Stomach (tissue), 4 donors: ENCODE data around the gene CABP2.

Experiments
- POLR2A ChIP-seq, 4 donors: fragments of 450-650 bp; IDR thresholded peaks; one replicate each; pipeline ENCODE4 v1.6.1; 2016; ENCODE audit warnings: antibody characterized with exemption in 4 of 4, control low read depth in 2 of 4, mild to moderate bottlenecking in 1 of 4, moderate library complexity in 1 of 4
- TF ChIP-seq, protein P1 (sequence below), 7 experiments: fragments of 450-650 bp in 4 of 7; fragments of 200-600 bp in 3 of 7; sonication (generic) in 3 of 7; IDR thresholded peaks; one replicate each; pipeline ENCODE4 v1.5.1; 2016 to 2019; ENCODE audit warnings: antibody characterized with exemption in 7 of 7, control low read depth in 2 of 7, mild to moderate bottlenecking in 1 of 7

DNA sequence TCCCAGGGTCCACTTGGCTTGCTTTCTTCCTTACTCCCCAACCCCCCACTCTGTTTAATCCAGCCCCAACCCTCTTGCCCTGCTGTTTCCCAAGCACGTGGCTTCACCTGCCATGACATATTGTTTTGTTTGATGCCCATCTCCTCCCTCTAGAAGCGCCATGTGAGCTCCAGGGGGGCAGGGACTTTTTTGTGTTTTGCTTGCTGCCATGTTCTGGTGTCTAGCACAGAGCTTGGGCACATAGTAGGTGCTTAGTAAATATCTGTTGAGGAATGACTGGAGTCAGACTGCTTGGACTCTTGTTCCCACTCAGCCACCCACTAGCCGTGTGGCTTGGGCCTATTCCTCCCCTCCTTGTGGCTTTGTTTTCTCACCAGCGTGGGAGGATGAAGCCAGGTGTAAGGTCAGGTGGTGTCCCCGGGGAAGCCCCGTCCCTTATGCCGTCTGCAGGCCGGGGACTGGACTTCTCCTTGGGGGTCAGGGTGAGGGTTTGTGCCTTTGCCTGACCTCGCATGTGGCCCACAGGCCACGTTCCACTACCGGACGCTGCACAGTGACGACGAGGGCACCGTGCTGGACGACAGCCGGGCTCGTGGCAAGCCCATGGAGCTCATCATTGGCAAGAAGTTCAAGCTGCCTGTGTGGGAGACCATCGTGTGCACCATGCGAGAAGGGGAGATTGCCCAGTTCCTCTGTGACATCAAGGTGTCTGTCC, 36.6 kb downstream of the CABP2 start:
- TF ChIP-seq, protein P1, sequence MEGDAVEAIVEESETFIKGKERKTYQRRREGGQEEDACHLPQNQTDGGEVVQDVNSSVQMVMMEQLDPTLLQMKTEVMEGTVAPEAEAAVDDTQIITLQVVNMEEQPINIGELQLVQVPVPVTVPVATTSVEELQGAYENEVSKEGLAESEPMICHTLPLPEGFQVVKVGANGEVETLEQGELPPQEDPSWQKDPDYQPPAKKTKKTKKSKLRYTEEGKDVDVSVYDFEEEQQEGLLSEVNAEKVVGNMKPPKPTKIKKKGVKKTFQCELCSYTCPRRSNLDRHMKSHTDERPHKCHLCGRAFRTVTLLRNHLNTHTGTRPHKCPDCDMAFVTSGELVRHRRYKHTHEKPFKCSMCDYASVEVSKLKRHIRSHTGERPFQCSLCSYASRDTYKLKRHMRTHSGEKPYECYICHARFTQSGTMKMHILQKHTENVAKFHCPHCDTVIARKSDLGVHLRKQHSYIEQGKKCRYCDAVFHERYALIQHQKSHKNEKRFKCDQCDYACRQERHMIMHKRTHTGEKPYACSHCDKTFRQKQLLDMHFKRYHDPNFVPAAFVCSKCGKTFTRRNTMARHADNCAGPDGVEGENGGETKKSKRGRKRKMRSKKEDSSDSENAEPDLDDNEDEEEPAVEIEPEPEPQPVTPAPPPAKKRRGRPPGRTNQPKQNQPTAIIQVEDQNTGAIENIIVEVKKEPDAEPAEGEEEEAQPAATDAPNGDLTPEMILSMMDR (IDR thresholded peaks at IDR 0.05), result no peak
- no peak for TF ChIP-seq POLR2A (IDR thresholded peaks at IDR 0.05)
